CD4-positive, alpha-beta T cell treated with Interleukin-1 beta for 1 hour (primary cell): Measurements from ENCODE around the gene DNASE1L3.

Source experiments
- DNase-seq, 2 donors: peaks; one replicate each; pipeline ENCODE4 v3.0.0-alpha.2; 2020 to 2022

The DNASE1L3 gene

DNA sequence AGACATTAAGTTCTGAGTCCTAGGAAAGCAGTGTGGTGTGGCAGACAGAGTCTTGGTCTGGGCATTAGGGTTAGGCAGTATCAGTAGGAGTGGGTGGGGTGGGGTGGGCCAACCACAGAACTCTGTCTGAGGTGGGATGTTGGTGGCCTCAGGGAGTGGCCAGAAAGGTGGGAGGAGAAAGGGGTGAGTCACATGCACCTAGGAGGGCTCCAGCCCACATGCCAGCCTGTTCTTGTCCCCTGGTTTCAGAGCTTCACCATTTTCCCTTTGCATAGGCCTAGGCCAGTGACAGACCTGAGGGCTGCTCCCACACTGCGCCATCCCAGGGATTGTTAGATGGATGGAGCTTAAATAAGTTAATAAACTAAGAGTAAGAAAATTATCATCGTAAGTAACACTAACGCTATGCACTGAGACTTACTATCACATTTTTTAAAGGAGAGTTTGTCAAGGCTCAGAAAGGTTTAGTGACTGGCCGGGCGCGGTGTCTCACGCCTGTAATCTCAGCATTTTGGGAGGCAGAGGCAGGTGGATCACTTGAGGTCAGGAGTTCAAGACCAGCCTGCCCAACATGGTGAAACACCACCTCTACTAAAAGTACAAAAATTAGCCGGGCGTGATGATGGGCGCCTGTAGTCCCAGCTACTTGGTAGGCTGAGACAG lies 33.8 kb downstream of the DNASE1L3 start:
- DNase-seq: no peak

DNA sequence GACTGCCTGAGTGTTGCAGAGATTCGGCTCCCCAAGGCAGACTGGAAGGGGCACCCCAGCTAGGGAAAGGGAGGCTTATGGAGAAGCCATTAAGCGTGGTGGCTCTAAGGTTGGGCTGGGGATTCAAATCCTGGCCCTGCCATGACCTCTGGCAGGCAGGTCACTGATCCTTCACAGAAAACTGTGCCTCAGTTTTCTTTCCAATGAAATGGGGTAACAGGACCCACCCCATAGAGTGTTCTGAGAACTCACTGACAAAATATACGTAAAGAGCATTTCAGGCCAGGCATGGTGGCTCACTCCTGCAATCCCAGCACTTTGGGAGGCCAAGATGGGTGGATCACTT lies 34.6 kb downstream of the DNASE1L3 start:
- DNase-seq: no peak

DNA sequence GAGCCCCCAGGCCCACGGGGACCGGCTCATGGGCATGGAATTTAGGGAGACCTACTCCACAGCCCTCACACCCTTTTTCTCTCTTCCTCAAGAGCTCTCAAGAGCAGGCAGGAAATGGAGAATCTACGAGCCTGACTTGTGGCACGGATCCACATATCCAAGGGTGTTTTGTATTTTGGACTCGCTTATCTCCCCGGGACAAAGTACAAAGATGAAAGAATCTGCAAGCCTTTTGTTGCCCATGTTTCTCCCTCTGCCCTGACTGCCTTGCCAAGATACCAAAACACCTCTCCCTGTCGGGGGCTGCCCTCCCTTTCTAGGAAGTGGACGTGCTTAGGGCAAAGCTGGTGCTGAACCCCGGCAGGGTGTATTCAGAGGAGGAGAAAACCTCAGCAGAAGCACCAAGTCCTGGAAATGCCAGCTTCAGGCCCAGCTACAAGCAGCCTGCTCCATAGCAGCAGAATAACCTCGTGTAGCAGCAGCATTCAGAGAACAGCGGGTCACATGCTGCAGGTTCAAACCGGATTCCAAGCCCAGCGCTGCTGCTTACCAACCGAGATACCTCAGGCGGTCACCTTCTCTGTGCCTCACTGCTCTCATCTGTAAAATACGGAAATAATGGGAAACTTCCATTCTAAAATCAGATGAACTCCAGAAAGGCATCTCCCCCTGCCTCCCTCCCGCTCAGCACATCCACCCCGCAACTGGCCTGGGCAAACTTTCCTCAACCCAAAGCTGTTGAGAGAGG lies 35.2 kb downstream of the DNASE1L3 start:
- no peak for DNase-seq

DNA sequence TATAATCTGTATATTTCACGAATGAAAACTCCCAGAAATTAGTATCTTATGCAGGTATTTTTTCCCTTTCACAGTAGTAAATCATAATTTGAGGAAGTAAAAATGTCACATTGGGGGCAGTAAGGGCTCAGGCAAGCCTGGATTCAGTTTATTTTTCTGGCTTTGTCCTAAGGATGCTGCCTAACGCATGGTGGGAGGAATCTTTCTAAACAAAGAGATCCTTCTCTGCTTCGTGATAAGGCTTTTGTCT lies 35.7 kb downstream of the DNASE1L3 start:
- no peak for DNase-seq

DNA sequence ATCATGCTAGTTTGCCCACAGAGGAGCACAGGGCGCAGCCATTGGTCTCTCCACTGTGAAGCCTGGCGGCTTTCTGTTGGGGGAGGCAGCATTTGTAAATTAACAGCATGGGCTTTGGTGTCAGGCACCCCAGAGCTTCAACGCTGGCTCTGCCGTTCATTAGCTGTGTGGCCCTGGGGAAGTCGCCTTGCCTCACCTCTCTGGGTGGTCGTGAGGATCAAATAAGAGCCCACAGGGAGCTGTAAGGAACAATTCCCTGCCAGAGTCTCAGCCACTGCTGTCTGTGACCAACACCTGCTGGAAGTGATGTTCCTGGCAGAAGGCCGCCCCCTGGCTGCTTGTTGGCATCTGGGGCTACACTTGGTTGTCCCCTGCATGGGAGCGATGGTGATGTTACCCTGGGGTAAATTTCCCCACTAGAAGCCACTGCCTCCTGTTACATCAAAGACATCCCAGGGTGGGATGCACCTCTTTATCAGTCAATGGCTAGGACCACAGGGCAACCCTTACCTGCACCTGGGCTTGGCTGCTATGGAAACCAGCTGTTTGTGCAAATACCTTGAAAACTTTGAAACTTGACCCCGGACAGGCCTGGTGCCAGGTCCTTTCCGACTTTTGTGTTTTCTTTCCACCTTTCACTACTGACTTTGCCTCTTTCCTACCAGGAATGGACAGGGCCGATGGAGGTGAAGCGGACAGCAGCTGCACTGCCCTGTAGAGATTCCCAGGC lies 36.9 kb downstream of the DNASE1L3 start:
- DNase-seq: peak; percentile 29 to 45

DNA sequence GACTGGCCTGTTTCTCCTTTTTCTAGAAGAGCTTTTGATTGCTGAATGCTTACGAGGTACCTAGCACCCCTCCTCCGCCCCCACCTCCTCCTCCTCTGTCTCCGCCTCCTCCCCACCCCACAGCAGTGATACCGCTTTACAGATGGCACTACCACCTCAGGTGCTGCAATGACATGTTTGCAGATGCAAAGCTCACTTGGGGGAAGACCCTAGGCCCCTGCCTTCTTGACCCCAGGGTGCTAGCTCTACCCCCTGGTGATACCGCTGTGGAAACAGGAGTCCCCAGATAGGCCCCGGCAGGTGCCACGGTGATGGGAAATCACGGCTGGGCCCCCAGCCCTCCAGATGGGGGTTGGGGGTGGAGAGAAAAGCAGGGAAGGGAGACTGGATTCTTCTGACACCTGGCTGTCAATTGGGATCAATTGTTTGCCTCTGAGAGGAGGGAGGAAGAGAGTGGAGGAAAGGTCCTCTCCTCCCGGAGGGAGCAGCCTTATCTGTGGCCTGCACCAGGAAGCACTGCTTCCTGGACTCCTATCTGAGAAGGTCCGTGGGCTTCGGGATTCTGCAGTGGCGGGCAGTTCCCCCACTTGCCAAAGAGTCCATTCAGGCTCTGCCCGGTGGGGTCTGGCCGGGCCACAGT lies 37.6 kb downstream of the DNASE1L3 start:
- DNase-seq: no peak

DNA sequence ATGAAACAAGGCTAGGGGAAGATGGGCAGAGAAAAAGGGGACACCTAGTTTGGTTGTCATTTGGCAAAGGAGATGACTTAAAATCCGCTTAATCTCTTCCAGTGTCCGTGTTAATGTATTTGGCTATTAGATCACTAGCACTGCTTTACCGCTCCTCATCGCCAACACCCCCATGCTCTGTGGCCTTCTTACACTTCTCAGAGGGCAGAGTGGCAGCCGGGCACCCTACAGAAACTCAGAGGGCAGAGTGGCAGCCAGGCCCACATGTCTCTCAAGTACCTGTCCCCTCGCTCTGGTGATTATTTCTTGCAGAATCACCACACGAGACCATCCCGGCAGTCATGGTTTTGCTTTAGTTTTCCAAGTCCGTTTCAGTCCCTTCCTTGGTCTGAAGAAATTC lies 39.6 kb downstream of the DNASE1L3 start:
- DNase-seq: no peak

DNA sequence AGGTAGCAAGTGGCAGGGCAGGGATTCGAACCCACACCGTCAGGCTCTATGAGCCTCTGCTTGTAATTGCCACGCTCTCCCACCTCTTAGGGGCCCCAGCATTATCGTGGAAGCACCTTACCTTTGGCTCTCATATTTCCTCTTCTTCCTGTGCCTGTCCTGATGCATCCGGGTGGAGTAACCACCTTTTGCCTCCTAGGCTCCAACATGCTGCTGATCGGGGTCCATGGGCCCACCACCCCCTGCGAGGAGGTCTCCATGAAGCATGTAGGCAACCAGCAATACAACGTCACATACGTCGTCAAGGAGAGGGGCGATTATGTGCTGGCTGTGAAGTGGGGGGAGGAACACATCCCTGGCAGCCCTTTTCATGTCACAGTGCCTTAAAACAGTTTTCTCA lies 40.4 kb downstream of the DNASE1L3 start:
- DNase-seq: no peak

DNA sequence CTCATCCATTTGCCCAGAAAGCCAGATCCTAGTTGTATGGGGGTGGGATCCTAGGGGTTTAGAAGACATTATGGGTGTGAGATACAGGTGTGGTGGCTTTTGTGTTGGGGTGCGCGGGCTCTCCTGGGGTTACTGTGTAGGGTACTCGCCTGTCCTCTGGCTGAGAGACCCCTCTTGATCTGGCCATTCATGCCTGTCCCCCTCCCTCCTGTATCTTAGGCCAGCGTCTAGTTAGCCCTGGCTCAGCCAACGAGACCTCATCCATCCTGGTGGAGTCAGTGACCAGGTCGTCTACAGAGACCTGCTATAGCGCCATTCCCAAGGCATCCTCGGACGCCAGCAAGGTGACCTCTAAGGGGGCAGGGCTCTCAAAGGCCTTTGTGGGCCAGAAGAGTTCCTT lies 41.4 kb downstream of the DNASE1L3 start:
- DNase-seq: no peak

DNA sequence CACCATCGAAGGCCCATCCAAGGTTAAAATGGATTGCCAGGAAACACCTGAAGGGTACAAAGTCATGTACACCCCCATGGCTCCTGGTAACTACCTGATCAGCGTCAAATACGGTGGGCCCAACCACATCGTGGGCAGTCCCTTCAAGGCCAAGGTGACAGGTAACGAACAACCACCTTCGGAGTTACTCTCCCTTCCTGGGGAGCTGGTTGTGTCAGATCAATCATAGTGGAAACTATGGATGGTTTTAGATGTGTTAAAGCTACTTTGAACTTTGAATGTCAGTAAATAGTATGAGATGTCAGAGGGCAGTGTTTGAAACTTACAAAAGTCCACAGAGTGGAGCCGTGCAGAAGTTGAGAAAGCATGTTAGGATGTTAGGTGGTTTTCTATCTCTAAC lies 42.3 kb downstream of the DNASE1L3 start:
- no peak for DNase-seq

DNA sequence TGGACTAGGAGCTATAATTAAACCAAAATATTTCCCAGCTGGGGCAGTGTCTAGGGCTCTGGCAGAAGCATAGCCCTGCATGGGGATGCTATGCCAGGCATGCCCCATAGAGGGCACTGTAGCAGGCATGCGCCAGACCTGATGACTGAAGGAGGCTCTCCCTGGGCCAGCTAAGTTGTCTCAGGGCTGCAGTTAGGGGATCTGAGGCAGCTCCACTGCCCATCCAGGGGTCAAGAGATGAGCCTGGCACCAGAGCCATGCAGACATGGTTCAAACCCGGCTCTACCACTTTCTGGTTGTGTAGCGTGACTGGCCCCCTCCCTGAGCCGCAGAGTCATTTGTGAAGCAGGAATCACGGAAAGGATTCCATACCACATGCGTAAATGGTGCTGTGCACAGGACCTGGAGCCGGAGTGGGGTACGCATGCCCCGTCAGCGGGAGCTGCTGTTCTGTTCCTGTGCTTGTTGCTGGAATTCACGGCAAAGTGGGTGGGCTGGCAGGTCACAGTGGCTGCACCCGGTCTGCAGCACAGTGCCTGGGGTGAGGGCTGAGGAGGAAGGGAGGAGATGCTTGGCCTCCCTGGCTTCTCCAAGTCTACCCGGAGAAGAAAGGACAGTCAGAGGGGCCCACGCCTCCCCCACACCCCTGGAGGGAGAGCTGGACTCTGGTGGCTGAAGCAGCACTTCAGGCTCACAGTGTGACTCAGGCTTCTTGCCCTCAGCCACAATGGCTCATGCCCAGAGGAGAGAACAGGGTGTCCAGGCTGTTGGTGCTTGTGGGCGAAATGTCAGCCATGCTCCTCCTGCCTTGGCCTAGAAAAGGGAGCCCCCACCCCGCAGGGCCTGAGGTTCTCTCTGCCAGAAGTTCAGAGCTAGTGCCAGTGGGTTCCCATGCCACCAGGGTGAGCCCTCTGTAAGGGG lies 43.1 kb downstream of the DNASE1L3 start:
- DNase-seq: peak; percentile 34 to 46

DNA sequence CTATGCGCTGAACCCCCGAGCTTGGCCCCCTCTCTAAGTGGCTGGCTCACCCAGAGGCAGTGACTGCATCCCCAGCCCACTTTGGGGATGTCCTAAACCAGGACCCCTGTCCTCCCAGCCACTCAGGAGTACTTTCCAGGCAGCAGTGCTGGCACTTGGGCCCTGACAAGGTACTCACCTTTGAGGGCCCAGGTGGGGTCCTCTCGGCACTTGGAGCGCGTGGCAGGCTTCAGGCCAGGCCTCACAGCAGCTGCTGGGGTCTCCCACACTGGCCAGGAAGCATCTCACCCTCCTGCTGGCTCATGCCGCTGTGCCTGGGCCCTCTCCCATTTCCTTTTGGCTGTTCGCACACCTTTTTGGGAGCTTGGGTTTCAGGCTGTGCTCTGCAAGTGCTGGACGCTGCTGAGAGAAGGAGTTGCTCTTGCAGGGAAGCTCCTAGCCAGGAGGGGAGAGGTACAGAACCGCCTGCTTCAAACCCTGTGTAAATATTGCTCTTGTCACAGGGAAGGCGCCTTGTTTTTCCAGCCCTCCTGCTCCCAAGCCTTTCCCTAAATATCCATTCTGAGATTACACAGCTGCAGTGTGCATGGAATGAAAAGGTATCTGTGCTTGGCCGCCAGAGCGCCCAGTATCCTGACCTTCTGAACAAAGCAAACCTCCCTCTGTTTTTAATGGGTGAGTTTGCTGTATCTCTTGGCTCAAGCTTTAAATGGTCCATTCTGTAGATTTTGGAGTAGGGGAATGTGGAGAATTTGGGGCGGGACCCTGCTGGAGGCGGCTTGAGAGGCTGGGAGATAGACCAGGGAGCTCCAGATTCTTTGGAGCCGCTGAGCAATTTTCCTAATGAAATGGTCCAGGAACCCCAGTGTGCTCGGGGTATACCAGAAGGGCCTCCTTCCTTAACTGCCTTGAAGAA lies 45.6 kb downstream of the DNASE1L3 start:
- no peak for DNase-seq

DNA sequence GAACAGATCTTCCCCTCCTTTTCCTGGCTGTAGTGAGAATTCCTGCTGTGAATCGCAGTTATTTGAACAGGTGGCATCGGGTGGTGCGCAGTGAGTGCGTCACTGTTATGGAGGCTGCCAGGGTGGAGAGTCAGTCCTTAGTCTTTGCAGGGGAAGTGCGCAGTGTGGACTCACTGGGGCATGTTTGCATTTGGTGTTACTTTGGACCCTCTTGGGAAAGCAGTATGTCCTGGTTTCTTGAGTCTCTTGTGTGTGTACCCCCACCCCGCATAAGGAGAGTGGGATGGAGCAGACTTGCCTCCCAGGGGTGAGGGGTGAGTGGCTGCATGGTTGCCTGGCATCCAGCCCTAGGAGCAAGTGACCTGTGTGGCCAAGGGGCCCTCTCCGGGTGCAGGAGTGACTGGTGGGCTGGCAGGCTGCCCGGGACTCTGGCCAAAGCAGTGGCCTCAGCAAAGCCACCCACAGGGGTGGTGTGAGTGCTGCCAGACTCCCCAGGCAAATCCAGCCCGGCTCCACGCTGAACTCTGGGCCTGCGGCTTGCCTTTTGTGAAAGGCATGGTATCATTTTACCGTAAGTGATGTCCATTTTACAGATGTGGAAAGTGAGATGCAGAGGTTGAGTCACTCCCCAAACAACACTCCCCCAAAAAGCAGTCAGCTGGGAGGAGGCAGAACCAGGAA lies 46.4 kb downstream of the DNASE1L3 start:
- no peak for DNase-seq

DNA sequence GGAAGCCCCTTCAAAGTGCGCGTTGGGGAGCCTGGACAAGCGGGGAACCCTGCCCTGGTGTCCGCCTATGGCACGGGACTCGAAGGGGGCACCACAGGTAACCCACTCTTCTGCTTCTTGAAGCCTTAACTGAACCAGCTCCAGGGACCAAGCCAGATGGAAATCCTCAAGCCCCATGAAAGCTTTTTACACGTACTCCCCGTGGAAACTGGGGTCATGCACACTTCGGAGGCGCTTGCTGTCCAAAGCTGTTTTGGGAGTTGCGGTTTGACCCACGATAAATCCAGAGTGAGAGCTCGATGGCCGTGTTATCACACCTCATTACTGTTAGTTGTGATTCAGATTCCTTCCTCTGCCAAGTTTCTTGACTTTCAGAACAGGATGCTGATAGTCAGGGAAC lies 47.5 kb downstream of the DNASE1L3 start:
- DNase-seq: no peak

DNA sequence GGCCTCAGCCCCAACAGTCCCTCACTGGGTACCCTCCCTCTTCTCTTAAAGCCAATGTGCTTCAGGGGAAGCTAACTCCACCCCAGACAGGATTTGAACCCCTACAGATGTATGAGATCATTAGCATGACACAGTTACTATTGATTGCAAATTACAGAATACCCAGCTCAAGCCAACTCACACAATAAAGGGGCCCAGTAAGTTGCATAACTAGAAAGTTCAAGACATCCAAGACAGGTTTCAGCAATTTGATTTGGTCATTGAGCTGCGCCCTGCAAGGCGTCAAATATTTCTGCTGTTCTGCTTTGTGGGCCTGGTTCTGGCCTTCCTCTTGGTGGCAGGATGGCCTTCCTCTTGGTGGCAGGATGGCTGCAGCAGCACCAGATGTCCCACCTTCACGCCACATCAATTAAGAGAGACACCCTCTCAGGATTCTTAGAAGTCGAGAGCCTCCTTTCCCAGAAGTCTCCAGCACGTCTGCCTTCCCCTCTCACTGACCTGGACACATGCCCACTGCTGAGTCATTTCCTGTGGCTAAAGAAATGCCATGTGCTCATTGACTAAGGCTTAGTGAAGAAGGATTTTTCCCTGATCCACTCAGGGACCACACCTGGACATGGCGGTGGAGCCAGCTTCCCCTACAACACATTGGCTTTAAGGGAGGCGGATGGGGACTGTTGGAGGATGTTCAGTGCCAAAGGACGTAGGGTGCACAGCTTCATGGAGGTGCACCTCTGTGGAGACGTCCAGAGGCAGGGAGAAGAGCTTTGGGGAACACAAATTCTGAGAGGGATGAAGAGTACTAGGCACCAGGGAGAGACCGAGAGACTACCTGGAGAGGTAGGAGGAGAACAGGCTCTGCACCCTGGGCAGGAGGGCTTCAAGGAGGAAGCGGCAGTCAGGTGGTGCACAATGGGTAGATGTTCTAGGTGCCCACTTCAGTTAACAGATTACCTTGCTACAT lies 49.1 kb downstream of the DNASE1L3 start:
- no peak for DNase-seq

DNA sequence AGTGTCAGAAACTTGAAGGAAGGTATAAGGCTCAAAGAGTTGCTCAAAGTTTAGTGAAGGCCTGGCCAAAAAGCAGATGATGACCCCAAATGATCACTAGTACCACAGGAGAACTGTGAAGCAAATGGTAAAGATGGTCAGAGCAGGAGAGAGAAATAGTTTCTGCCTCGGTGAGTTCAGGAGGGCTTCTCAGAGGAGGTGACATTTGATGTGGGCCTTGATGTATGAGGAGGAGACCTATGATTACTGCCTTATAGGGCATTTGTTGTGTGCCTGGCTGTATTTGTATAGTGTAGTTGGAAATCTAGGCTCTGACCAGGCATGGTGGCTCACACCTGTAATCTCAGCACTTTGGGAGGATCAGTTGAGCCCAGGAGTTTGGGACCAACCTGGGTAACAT lies 50.4 kb downstream of the DNASE1L3 start:
- no peak for DNase-seq

DNA sequence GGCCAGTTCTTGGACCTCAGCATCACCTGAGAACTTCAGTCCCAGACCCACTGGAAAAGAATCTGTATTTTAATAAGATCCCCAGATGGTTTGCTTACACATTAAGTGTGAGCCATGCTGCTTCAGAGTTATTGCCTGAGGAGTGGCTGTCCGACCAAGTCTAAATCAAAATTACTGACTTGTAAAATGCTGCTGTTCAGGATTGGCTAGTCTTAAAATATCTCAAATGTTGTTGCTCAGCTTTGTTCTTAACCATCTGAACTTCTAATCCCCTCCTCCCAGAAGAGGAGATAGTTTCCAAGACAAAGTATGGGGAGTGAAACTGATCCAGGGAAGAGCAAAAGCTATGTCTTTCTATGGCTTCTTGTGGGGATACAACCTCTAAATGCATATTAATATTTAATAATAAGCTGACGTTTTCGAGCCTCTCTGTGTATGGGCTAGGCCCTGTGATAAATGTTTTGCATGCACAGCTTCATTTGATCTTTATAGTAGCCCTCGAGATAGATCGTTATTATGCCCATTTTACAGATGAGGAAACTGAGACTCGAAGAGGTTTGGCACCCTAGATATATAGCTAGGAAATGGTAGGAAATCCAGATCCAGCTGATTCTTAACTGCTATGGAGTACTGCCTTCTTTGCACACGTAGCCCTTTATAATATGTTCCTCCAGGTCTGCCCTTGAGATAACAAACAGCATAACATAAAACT lies 52.2 kb downstream of the DNASE1L3 start:
- DNase-seq: no peak

DNA sequence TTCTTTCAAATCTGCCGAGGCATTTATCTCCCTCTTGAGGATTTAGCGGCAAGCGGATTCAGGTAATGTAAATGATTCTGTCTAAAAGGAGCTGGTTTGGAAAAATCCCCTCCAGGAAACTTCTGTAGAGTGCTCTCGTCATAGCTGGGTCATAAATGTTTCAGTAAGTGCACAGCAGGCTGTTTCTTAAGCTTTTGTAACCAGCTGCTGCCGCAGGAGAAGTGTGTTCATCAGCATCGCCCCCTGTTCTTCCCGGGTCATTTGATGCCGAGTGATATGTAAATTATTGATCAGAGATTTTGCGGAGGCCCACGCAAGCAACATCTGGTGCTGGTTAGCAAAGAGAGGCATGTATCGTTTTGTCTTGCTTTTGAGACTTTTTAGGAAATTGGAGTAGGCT lies 53.1 kb downstream of the DNASE1L3 start:
- no peak for DNase-seq

DNA sequence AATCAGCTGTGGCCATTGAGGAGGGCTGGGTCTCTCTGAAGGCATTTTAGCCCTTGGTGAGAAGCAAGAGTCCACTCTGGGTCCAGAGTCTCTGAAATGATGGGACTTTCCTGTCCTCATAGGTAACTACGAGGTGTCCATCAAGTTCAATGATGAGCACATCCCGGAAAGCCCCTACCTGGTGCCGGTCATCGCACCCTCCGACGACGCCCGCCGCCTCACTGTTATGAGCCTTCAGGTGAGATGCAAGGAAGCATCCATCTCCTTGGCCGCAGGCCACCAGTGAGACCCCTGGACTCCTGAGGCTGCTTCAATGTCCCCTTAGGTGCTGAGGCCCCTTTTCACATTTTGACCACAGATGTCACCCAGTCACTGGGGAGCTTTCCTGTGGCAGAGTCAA lies 54.9 kb downstream of the DNASE1L3 start:
- no peak for DNase-seq
